Astrocyte (in vitro differentiated cells and primary cell): Measurements from ENCODE around the gene GALT.
"Not testable (repeated sequence)": the region's sequence is repeated elsewhere in the genome, so short reads cannot be mapped to it uniquely, and the experiment has no call there.

Experiments used
- EZH2 ChIP-seq: IDR thresholded peaks from 2 replicates; pipeline ENCODE4 v1.6.1; 2012; ENCODE audit warnings: mild to moderate bottlenecking, low read length, inconsistent platforms; ENCODE audit not compliant: insufficient read depth
- TF ChIP-seq, protein P1 (sequence below): IDR thresholded peaks from 2 replicates; pipeline ENCODE4 v1.5.1; 2011; ENCODE audit warnings: low read depth, mild to moderate bottlenecking, inconsistent platforms, low read length, moderate library complexity; ENCODE audit not compliant: insufficient read depth

- TF ChIP-seq, protein P1, sequence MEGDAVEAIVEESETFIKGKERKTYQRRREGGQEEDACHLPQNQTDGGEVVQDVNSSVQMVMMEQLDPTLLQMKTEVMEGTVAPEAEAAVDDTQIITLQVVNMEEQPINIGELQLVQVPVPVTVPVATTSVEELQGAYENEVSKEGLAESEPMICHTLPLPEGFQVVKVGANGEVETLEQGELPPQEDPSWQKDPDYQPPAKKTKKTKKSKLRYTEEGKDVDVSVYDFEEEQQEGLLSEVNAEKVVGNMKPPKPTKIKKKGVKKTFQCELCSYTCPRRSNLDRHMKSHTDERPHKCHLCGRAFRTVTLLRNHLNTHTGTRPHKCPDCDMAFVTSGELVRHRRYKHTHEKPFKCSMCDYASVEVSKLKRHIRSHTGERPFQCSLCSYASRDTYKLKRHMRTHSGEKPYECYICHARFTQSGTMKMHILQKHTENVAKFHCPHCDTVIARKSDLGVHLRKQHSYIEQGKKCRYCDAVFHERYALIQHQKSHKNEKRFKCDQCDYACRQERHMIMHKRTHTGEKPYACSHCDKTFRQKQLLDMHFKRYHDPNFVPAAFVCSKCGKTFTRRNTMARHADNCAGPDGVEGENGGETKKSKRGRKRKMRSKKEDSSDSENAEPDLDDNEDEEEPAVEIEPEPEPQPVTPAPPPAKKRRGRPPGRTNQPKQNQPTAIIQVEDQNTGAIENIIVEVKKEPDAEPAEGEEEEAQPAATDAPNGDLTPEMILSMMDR, result not testable (repeated sequence)
- not testable (repeated sequence) for TF ChIP-seq EZH2
Observed at GRCh38 chr9:34639322-34639721, 7.2 kb upstream of the GALT start.
